HEK293 (cell line): ENCODE results near the gene MKLN1.
A peak's percentile ranks its signal among the peaks of the same experiment; 100 is the strongest.

ENCODE experiments used
- CTCF ChIA-PET: fragments of 350-600 bp; formaldehyde crosslinking; extraction: SDS; loops from one replicate; lab custom pipeline; 2021; ENCODE audit warnings: antibody characterized with exemption; lab: Yijun Ruan, JAX
- POLR2A ChIA-PET: fragments of 300-600 bp; formaldehyde crosslinking; extraction: SDS; loops from one replicate; lab custom pipeline; 2020; ENCODE audit warnings: antibody characterized with exemption, inconsistent platforms; lab: Yijun Ruan, JAX
- H3K27ac ChIP-seq: fragments of 200-500 bp; sonication (Bioruptor generic); 2 replicates; pipeline ENCODE4 v1.5.1; 2014; ENCODE audit warnings: low read depth, low read length, control low read depth, inconsistent platforms; ENCODE audit errors: extremely low read depth
- H3K36me3 ChIP-seq, 2 experiments: fragments of 200-500 bp in 1 of 2; sonication (Bioruptor generic) in 1 of 2; 1 replicate in 1 of 2; 2 replicates in 1 of 2; pipeline ENCODE4 v1.5.1; 2014 to 2017; ENCODE audit warnings: inconsistent platforms in 2 of 2, low read length in 2 of 2; ENCODE audit not compliant: control insufficient read depth in 2 of 2, insufficient read depth in 1 of 2
- H3K4me1 ChIP-seq: fragments of 200-500 bp; sonication (Bioruptor generic); 2 replicates; pipeline ENCODE4 v1.5.1; 2014; ENCODE audit warnings: mild to moderate bottlenecking, low read length, inconsistent platforms; ENCODE audit not compliant: control insufficient read depth, insufficient read depth
- H3K4me3 ChIP-seq: 2 replicates; pipeline ENCODE4 v1.5.1; 2011; ENCODE audit warnings: low read depth, mild to moderate bottlenecking, control low read depth, low read length, moderate library complexity
- H3K9me3 ChIP-seq: fragments of 200-500 bp; sonication (Bioruptor generic); 2 replicates; pipeline ENCODE4 v1.5.1; 2014; ENCODE audit warnings: low read depth, low read length, inconsistent platforms; ENCODE audit not compliant: control insufficient read depth, insufficient read depth
- BCL11A ChIP-seq: fragments of 450-650 bp; formaldehyde crosslinking; IDR thresholded peaks from 2 replicates; pipeline ENCODE4 v1.5.1; 2016; ENCODE audit warnings: low read depth, missing biosample characterization, missing genetic modification characterization
- OVOL3 ChIP-seq: fragments of 450-650 bp; formaldehyde crosslinking; IDR thresholded peaks from 2 replicates; pipeline ENCODE4 v1.5.1; 2016; ENCODE audit warnings: missing biosample characterization, missing genetic modification characterization
- PRDM4 ChIP-seq: fragments of 450-650 bp; formaldehyde crosslinking; IDR thresholded peaks from 2 replicates; pipeline ENCODE4 v1.5.1; 2017; ENCODE audit warnings: missing biosample characterization, missing genetic modification characterization
- SCRT2 ChIP-seq: fragments of 450-650 bp; formaldehyde crosslinking; IDR thresholded peaks from 2 replicates; pipeline ENCODE4 v1.5.1; 2016; ENCODE audit warnings: missing biosample characterization, missing genetic modification characterization
- ZBTB1 ChIP-seq: fragments of 450-650 bp; formaldehyde crosslinking; IDR thresholded peaks from 2 replicates; pipeline ENCODE4 v1.5.1; 2016; ENCODE audit warnings: missing biosample characterization, missing genetic modification characterization
- ZBTB17 ChIP-seq: fragments of 450-650 bp; formaldehyde crosslinking; IDR thresholded peaks from 2 replicates; pipeline ENCODE4 v1.5.1; 2016; ENCODE audit warnings: missing biosample characterization, missing genetic modification characterization
- ZBTB20 ChIP-seq: fragments of 450-650 bp; formaldehyde crosslinking; IDR thresholded peaks from 2 replicates; pipeline ENCODE4 v1.5.1; 2016; ENCODE audit warnings: missing biosample characterization, missing genetic modification characterization
- ZBTB21 ChIP-seq: fragments of 450-650 bp; formaldehyde crosslinking; IDR thresholded peaks from 2 replicates; pipeline ENCODE4 v1.5.1; 2017; ENCODE audit warnings: missing biosample characterization, missing genetic modification characterization
- ZIC2 ChIP-seq: fragments of 450-650 bp; formaldehyde crosslinking; IDR thresholded peaks from 2 replicates; pipeline ENCODE4 v1.5.1; 2016; ENCODE audit warnings: missing biosample characterization, missing genetic modification characterization
- ZNF112 ChIP-seq: fragments of 450-650 bp; formaldehyde crosslinking; IDR thresholded peaks from 2 replicates; pipeline ENCODE4 v1.5.0; 2017; ENCODE audit warnings: missing biosample characterization, missing genetic modification characterization
- ZNF2 ChIP-seq: fragments of 450-650 bp; formaldehyde crosslinking; IDR thresholded peaks from 2 replicates; pipeline ENCODE4 v1.5.1; 2016; ENCODE audit warnings: missing biosample characterization, missing genetic modification characterization
- ZNF280C ChIP-seq: fragments of 450-650 bp; formaldehyde crosslinking; IDR thresholded peaks from 2 replicates; pipeline ENCODE4 v1.5.1; 2016; ENCODE audit warnings: missing biosample characterization, missing genetic modification characterization
- ZNF391 ChIP-seq: fragments of 450-650 bp; formaldehyde crosslinking; IDR thresholded peaks from 2 replicates; pipeline ENCODE4 v1.5.1; 2016; ENCODE audit warnings: low read depth, missing biosample characterization, missing genetic modification characterization, borderline replicate concordance
- ZNF394 ChIP-seq: fragments of 450-650 bp; formaldehyde crosslinking; IDR thresholded peaks from 2 replicates; pipeline ENCODE4 v1.5.1; 2016; ENCODE audit warnings: missing biosample characterization, missing genetic modification characterization, mild to moderate bottlenecking, moderate library complexity, borderline replicate concordance
- ZNF426 ChIP-seq: fragments of 450-650 bp; formaldehyde crosslinking; IDR thresholded peaks from 2 replicates; pipeline ENCODE4 v1.5.1; 2017; ENCODE audit warnings: missing biosample characterization, missing genetic modification characterization, mild to moderate bottlenecking, inconsistent platforms, moderate library complexity
- ZNF530 ChIP-seq: fragments of 450-650 bp; formaldehyde crosslinking; IDR thresholded peaks from 2 replicates; pipeline ENCODE4 v1.5.1; 2016; ENCODE audit warnings: low read depth, missing biosample characterization, missing genetic modification characterization
- ZNF621 ChIP-seq: fragments of 450-650 bp; formaldehyde crosslinking; IDR thresholded peaks from 2 replicates; pipeline ENCODE4 v1.5.1; 2017; ENCODE audit warnings: missing biosample characterization, missing genetic modification characterization
- ZNF639 ChIP-seq: fragments of 450-650 bp; formaldehyde crosslinking; IDR thresholded peaks from 2 replicates; pipeline ENCODE4 v1.5.1; 2016; ENCODE audit warnings: missing biosample characterization, missing genetic modification characterization
- ZNF654 ChIP-seq: fragments of 450-650 bp; formaldehyde crosslinking; IDR thresholded peaks from 2 replicates; pipeline ENCODE4 v1.5.1; 2016; ENCODE audit warnings: low read depth, missing biosample characterization, missing genetic modification characterization
- ZNF777 ChIP-seq: fragments of 450-650 bp; formaldehyde crosslinking; IDR thresholded peaks from 2 replicates; pipeline ENCODE4 v1.5.1; 2017; ENCODE audit warnings: missing biosample characterization, missing genetic modification characterization, borderline replicate concordance
- ZNF830 ChIP-seq: fragments of 450-650 bp; IDR thresholded peaks from 2 replicates; pipeline ENCODE4 v1.5.0; 2018; ENCODE audit warnings: missing biosample characterization, missing genetic modification characterization, low read depth, mild to moderate bottlenecking, moderate library complexity
- ZSCAN16 ChIP-seq: fragments of 450-650 bp; formaldehyde crosslinking; IDR thresholded peaks from 2 replicates; pipeline ENCODE4 v1.5.1; 2016; ENCODE audit warnings: missing biosample characterization, missing genetic modification characterization
- ZSCAN23 ChIP-seq: fragments of 450-650 bp; formaldehyde crosslinking; IDR thresholded peaks from 2 replicates; pipeline ENCODE4 v1.5.1; 2016; ENCODE audit warnings: missing biosample characterization, missing genetic modification characterization
- ZSCAN30 ChIP-seq: fragments of 450-650 bp; IDR thresholded peaks from 2 replicates; pipeline ENCODE4 v1.5.1; 2018; ENCODE audit warnings: missing biosample characterization, mild to moderate bottlenecking, missing genetic modification characterization, moderate library complexity
- TF ChIP-seq, protein P1 (sequence below): fragments of 450-650 bp; formaldehyde crosslinking; IDR thresholded peaks from 2 replicates; pipeline ENCODE4 v1.5.1; 2017; ENCODE audit warnings: missing biosample characterization, missing genetic modification characterization

The MKLN1 gene

DNA sequence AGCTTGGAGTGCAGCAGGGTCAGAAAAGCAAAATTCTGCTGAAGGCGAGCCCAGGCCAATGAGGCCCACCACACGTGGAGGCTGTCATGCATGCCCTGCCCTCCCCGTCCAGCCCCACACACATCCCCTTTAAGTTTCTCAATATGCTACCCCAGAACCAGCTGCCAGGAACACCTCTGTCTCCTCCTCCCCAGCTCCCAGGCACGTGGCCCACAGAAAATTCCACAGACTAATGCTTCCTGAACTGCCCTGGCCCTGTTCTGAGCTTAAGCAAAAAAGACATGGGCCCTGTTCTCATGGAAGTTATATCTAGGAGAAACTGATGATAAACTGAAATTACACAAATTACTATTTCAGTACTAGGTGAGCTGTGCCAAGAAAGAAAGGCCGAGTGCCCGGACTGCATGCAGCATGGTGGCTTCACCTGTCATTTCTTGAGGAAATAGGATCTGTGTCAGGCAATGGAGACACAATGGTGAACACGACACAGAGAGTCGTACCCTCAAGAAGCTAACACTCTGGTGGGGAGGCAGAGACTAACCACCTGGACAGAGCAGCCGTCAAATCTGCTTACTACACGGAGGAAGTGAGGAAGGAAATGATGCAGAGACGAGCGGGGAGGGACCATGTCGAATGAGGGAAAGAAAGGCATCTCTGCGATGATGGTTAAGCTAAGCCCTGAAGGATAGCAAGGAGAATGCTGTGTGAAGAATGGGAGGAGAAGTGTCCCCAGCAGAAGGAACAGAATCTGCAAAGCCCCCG, 184.3 kb downstream of the MKLN1 start:
- Histone ChIP-seq H3K4me1 (no peaks in the 10 kb centered on the region), H3K4me3 (no peak overlapping the region), H3K27ac (no peak overlapping the region), H3K36me3 (peaks cover 0 to 4% of the 10 kb centered on the region in 2 experiments; a peak in 1 of 3 replicates), H3K9me3 (no peaks in the 10 kb centered on the region)
- CTCF ChIA-PET: interaction anchor here (1.3 to 8.6 kb wide), 7 partner anchors 22 to 615 kb away, joined by 4 to 54 read pairs (median 7); no protein-coding TSS in a partner anchor
- TF ChIP-seq ZNF391 (tag by site-specific recombination) (no peak), ZBTB20 (tag by site-specific recombination) (no peak), ZNF777 (no peak), ZNF830 (tag by site-specific recombination) (no peak), ZNF654 (tag by site-specific recombination) (no peak)
- TF ChIP-seq, protein P1, sequence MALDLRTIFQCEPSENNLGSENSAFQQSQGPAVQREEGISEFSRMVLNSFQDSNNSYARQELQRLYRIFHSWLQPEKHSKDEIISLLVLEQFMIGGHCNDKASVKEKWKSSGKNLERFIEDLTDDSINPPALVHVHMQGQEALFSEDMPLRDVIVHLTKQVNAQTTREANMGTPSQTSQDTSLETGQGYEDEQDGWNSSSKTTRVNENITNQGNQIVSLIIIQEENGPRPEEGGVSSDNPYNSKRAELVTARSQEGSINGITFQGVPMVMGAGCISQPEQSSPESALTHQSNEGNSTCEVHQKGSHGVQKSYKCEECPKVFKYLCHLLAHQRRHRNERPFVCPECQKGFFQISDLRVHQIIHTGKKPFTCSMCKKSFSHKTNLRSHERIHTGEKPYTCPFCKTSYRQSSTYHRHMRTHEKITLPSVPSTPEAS: no peak
- POLR2A ChIA-PET: interaction anchor here (0.7 kb wide), 1 partner anchor 1159 kb away, joined by 3 read pairs; no protein-coding TSS in a partner anchor

DNA sequence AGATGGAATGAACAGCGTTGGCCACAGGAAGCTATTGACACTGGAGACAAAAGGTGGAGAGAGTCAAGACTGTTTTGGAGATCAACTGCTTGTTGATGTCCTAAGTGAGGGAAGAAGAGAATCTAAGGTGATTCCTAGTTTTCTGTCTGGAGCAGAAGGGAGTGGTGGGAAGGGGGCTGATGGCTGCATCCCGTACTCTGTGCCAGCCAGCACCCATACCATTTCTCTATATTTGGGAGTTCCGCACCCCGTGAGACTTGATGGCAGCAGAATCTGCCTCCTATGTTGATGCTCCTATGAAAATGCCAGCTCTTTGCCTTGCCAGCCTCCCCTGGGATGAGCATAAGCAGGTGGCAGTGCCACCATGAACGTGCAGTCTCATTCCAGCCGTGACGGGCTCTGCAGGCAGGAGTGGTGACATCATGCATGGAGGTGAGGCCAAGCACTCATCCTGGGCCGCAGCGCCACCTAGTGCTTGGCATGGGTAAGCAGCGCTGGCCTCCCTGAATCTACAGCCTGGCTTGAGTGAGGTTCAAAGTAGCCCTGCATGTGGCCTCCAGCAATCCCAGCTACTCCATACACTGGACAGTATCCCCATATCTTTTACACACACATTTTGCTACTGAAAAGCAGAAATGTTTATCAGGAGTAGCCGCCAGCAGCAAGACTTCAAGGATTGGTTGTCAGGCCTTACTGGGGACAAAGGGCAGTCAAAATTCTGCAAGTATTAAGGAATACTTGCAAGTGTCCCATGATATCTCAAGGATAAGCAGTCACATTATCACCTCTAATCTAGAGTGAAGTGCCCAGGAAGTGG, 185.8 kb downstream of the MKLN1 start:
- Histone ChIP-seq H3K36me3 (peaks cover 0 to 4% of the 10 kb centered on the region in 2 experiments; a peak in 1 of 3 replicates), H3K4me1 (no peaks in the 10 kb centered on the region), H3K4me3 (no peak overlapping the region), H3K9me3 (no peaks in the 10 kb centered on the region), H3K27ac (no peak overlapping the region)
- CTCF ChIA-PET: interaction anchor here (0.5 to 8.6 kb wide), 33 partner anchors 9 to 636 kb away, joined by 3 to 54 read pairs (median 4); no protein-coding TSS in a partner anchor
- POLR2A ChIA-PET: no interaction called here
- no peak for TF ChIP-seq ZNF112 (tag by site-specific recombination)
- peak; percentile 68; the same call in 1 of the 2 replicates for TF ChIP-seq ZNF391 (tag by site-specific recombination)
- TF ChIP-seq ZIC2 (tag by site-specific recombination): peak; percentile 63
- TF ChIP-seq ZNF426 (tag by site-specific recombination): no peak
- TF ChIP-seq ZBTB17 (tag by site-specific recombination): peak; percentile 35; the same call in 1 of the 2 replicates
- TF ChIP-seq ZNF639: 0 out of 2 replicates have a peak, but pooled peaks have one; percentile 41
- peak; percentile 86 for TF ChIP-seq ZNF654 (tag by site-specific recombination)
- no peak for TF ChIP-seq ZSCAN23 (tag by site-specific recombination)
- TF ChIP-seq ZNF394 (tag by site-specific recombination): peak; percentile 76
- TF ChIP-seq ZSCAN30 (tag by site-specific recombination): peak; percentile 73; the same call in 1 of the 2 replicates
- TF ChIP-seq ZNF621 (tag by site-specific recombination): no peak
- TF ChIP-seq ZNF2: peak; percentile 85
- TF ChIP-seq ZSCAN16 (tag by site-specific recombination): no peak
- TF ChIP-seq ZBTB21 (tag by site-specific recombination): peak; percentile 89
- no peak for TF ChIP-seq ZBTB1 (tag by site-specific recombination)
- no peak for TF ChIP-seq BCL11A
- TF ChIP-seq SCRT2 (tag by site-specific recombination): 0 out of 2 replicates have a peak, but pooled peaks have one; percentile 24
- no peak for TF ChIP-seq ZNF280C (tag by site-specific recombination)
- TF ChIP-seq ZNF530 (tag by site-specific recombination): no peak
- no peak for TF ChIP-seq OVOL3 (tag by site-specific recombination)
- TF ChIP-seq PRDM4 (tag by site-specific recombination): no peak
